T-helper 1 cell treated with Interleukin-12 subunit alpha and Interleukin-12 subunit beta and Interleukin-4 antibody, amounts not matched to agents 30 ng/mL and 1 ng/mL, for 36 hours (primary cell): ENCODE results near the gene GRIP2. TPM values are rescaled to one million over a fixed set of nuclear protein-coding genes. Genes with fewer than 3 reads are reported as not detected.

Experiments
- intact Hi-C: fragments of 100-400 bp; cut with micrococcal nuclease; formaldehyde crosslinking; loops from one replicate; pipeline ENCODE4 v1.15.1; 2024
- total RNA-seq: library from RNA; stranded (reverse); gene quantifications from 2 replicates; pipeline ENCODE4 v1.2.3, GENCODE V29; 2022

Gene GRIP2
- total RNA-seq, 1 donor from 2014 or later: 0.10 TPM

DNA sequence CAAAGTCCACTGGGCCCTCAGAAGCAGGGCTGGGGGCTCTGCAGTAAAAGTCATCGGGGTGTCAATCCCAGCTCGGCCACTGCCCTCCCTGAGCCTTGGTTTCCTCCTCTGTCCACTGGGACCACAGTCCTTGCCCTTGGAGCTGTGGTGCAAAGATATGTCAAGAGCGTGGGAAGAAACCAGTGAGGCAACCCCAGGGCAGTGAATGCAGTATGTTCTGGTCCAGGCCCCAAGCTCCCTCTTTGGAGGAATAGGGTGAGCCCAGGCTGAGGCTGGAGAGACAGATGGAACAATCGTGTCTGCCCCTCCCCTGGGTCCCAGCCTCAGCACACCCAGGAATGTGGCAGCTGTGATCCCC, 779 bp downstream of the GRIP2 start:
- intact Hi-C loops: no loop called here

DNA sequence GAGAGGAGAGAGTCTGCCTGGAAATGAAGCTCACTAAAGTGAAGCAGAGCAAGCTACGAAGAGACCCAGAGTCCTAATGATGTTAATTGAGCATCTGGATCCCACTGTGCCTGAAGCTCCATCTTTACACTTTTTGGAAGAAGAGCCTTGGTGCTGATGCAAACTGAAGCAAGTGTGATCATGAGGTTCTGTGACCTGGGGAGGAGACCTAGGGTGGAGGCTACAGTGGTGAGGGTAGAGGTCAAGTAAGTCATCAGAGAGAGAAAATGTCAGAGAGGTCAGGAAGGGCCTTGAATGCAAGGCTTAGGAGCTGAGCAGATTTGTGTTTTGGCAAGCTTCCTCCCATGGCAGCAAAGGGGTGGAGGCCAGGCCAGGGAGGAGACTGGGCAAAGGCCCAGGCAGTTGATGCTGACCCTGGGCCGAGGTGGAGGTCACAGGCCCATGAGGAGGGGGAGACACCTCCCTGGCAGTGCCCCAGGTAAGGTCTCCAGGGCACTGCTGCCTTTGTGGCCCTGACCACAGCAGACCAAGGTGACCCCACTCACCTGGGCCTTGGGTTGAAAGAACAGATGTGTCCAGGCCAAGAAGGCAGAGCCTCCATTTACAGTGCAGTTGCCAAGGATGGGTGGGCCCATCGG, 1.6 kb downstream of the GRIP2 start:
- intact Hi-C loops: no loop called here

DNA sequence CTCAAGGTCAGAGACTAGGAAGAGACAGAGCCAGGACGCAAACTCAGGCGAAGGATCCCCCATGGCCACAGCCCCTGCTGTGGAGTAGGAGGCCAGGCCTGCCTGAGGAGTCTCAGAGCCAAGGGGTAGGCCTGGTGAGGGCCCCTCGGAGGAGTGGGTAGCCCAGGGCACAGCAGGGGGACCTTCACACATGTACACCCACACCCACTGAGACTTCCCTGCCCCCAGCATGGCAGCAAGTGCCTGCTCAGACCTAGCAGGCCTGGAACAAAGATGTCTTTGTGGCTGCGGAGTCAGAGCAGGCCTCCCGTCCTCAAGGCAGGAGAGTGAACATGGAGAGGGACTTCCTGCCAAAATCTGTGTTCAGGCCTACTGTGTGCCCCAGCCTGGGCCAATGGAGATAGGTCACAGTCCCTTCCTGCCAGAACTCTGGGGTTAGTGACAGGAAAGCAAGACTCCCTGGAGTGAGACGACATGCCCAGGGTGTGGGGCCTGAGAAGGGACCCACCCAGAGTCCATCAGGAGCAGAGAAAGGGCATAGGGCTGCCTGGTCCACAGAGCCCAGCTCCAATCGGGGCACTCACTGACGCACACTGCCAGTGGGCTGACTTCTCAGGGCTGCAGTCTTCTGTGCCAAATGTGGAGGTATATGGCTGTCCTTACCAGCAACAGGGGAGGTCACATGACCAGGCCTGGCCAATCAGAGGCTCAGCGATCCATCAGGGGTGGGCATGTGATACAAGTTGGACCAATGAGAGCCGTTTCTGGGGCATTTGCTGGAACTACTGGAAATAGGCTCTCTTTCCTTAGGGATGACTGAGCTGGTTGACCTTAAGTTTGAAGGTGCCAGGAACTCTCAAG, 2.3 kb downstream of the GRIP2 start:
- intact Hi-C loops: no loop called here

DNA sequence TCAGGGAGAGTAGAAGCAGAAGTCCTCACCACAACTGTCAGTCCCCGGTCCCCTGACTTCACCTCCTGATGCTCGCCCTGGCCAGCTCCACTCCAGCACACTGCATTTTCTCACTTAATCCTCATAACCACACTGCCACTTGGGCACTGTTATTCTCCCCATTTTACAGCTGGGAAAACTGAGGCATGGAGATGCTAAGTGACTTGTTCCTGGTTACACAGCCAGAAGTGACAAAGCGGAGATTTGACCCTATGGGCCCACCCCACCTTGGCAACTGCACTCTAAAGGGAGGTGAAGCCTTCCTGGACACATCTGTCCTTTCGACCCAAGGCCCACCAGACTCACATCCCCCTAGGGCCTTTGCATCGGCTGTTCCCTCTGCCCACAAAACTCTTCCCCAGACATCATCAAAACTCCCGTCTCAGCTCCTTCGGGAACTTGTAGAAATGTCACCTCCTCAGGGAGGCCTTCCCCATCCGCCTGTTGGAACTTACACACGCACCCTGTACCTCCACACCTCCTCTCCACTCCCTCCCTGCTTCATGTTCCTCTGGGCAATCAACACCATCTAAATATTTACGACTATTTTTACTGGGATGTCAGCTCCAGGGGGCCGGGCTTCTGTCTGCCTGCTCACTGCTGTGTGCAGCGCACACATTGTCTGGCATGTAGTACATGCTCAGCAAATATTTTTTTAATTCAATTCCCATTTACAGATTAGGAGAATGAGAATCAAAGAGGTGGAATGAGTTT, 3.1 kb downstream of the GRIP2 start:
- intact Hi-C loops: no loop called here

DNA sequence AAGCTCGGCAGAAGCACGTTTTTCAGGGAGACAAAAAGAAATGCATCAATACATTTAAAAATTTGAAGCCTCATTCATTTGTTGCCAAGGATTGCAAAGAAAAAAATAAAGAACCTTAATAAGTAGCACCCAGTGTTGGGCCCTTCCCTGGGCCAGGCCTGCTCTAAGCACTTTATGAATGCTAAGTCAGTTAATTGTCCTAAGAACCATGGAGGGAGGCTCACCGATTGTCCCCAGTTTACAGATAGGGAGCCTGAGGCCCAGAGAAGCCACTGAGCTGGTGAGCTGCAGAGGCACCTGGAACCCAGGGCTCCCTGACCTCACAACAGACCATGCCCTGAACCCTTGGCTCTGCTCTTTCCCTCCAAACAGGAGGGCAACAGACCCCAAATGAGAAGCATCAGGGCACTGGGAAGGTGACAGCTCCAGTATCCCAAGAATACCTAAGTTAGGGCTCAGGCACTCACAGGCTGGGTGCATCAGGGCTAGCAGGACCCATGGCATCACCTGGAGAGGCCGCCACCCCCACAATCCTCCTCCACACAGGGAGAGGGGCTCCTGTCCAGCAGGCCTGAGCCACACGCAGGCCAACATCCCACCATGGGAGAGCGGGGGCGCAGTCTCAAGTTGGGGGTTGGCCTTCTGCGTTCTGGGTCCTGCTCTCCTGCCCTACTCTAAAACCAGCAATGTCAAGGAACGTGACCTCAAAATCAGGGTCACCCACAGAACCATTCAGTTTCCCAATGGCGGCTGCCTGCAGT, 3.9 kb downstream of the GRIP2 start:
- intact Hi-C loops: no loop called here

DNA sequence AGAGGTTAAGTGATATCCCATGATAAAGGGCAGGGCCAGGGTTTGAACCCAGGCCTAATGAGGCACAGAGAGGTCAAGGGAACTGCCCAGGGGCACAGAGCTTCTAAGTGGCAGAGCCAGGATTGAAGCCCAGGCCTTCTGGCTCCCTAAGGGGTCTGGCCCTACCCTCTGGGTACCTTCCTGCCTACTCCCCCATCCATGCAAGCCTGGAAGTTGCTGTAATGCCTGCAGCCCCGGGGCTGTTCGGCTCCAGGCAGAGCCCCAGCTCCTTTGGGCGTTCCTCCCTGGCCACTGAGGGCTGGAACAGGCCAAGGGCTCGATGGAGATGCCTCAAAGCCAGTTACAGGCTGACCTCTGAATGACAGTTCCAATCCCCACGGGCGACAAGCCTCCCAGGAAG, 4.5 kb downstream of the GRIP2 start:
- intact Hi-C loops: no loop called here

DNA sequence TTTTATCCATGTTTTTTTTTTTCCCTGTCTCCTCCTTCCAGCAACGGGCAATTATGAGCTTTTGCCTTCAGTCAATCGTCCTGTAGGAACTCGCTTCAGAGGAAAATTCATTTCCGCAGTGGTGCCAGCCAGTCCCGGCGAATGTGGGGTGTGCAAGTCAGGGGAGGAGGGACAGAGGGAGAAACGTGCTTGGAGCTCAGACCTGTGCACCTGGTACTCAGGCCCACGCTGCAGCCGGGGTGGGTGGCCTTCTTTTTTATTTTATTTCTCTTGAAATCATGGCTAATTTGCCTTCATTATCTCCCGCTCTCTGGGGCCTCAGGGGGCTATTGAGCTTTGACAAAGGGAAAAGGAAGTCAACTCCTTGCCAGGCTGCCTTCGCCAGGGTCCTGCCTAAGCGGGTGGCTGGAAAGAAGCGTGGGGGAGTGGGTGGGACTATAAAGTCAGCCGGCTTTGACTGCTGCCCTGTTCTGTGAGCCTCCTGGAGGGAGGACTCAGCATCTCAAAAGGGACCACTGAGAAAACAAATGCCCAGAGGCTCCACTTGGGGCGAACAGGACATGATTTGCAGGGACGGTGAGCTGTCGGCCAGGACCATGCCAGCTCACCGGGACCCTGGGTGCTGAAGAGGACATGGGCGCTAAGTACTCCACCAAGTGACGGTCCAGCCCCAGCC, 5.5 kb downstream of the GRIP2 start:
- intact Hi-C loops: no loop called here

DNA sequence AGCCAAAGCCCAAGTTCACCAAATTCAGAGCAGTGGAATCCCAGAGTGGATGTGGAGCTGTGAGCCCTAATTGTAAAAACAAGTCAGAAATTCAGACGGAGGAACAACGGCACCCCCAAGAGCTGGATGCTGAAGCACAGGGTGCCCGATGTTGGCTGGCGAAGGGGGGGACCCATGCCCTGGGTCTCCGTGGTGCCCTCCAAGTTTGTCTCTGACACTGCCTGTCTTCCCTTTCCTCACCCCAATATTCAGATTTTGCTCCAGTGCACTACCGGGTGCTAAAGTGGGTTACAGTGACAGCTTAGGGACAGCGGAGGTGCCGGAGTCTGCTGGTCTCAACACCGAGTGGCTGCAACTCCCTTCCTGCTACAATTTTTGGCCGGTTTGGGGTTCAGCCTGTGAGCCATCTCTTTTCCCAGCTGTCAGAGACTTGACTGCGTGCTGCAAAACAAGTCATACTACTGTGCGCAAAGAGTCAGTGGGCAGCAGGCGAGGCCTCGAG, 6.6 kb downstream of the GRIP2 start:
- intact Hi-C loops: no loop called here

DNA sequence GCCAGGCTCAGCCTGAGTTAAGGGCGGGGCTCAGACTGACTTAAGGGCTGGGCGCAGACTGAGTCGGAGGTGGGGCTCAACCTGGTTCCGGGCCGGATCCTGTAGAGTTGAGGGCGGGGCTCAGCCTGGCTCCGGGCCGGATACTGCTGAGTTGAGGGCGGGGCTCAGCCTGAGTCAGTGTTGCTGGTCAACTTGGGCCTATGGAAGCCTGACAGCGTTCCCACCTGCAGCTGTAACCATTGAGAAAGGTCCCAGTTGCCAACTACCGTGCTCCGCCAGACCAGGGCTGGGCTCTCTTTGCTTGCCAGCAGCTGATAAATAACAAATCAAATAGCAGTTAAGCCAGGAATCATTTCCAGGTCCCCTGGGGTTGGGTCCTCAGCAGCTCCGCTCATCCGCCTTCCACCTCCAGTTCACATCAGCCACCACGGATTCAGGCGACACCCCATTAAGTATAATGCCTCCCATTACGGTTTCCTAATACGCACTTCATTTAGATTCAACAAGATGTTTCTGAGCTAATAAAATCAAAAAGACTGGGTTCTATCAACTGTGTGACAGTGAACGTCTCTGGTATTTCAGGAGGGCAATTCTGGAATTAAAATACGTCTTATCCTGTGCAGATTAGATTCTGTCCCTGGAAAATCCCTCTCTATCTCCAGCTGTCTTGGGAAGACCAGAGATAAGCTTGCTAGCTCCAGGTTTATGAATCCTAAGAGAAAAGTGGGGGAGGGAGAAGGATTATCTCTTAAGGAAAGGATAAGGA, 7.3 kb downstream of the GRIP2 start:
- intact Hi-C loops: no loop called here

DNA sequence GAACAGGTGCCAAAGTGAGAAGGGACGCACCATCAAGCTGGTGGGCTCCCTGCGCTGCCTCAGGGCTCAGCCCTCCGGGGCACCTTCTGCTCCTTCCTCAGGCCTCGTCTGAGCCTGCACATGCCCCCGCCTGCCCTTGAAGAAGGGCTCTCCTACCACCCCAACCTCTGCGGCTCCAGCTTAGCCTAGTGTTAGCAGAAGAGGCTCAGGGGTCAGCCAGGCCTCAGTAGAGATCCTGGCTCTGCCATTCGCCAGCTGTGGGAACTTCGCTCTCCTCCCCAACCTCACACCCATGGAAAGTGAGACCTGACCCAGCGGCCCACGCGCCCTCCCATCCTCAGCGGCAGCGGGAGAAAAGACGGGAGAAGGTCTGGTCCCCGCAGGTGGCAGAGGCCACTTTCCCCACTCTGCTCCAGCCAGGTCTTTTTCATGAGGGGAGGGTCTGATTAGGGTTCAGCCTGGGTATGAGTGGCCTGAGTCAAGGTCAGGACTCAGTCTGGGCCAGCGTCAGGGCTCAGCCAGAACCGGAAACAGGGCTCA, 8.2 kb downstream of the GRIP2 start:
- intact Hi-C loops: no loop called here

DNA sequence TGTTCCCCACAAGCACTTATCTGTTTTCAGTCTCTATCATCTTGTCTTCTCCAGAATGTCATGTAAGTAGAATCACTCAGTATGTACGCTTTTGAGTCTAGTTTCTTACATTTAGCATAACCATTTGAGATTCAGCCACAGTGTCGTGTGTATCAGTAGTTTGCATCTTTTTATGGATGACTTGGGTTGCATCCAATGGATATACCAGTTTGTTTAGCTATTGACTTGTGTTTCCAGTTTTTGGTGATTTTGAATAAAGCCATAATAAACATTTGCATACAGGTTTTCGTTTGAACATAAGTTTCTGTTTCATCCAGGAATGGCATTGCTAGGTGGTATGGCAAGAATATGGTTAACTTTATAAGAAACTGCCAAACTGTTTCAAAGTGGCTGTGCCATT, 12.1 kb downstream of the GRIP2 start:
- intact Hi-C loops: no loop called here

DNA sequence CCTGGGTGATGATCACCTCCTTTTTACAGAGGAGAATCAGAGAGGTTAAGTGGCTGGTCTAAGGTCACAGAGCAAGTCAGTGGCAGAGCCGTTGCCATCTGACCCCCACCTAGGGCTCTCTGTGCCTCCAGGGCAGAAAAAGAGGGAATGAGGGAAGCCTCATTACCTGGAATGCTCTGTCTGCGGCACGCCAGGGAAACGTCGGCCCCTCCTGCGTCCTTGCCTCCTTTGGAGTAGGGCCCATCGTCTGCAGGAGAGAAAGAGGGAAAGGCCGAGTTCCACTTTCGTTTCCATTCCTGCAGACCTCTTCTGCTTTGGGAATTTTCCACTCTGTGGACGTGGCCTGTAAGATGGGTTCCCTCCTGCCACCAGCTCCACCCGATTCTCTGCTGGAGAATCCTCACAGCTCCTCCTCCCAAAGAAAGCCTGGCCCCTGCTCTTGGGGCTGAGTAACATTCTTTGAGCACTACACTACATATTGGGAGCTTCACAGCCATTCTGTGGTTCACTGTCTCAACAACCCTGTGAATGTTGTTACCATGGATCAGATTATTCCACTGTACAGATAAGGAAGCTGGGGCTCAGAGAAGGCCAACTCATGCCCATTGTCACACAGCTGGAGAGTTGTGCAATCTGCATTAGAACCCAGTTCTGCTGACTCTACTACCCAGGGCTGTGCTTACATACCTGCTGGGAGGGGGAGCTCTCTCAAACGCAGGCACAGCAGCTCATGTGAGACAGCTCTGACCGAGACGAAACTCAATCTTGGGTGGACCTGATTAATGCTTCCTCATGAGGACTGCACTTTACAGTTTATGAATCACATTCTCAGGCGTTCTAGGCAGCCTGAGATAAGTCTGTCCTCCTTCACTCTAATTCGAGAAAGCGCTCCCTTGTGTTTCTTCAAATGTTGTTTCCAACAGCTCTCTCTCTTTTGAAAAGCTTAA, 14.2 kb downstream of the GRIP2 start:
- intact Hi-C loops: no loop called here

DNA sequence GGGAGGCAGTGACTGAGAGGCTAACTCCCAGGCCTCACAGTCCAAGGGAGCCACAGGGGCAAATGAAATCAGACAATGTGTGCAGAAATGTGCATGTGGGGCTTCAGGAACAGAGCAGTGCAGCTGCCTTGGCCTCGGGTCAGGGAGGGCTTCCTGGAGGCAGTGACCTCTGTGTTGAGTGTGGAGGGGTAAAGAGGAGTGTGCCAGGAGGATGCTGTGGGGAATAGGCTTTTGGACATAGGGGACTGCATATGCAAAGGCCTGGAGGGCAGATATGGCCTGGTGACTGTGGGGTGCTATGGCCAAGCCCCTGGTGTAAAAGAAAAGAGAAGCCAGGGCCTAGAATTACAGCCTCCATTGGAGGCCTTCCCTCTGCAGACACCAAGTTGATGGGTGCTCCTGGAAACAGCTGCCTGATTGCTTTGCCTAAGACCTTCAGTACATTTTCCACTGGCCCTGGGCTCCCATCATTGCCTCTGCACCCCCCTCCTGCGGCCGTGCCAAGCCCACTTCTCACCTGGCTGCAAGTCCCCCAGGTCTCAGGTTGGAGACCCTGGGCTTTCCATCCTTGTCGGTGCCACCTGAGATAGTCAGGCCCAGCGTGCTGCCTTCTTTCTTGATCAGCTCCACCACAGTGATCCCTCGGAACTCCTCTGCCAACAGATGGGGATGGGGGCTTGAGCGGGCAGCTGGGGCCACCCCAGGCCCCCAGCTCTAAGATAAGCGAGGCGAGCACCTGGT, 15.1 kb downstream of the GRIP2 start:
- intact Hi-C loops: no loop called here

DNA sequence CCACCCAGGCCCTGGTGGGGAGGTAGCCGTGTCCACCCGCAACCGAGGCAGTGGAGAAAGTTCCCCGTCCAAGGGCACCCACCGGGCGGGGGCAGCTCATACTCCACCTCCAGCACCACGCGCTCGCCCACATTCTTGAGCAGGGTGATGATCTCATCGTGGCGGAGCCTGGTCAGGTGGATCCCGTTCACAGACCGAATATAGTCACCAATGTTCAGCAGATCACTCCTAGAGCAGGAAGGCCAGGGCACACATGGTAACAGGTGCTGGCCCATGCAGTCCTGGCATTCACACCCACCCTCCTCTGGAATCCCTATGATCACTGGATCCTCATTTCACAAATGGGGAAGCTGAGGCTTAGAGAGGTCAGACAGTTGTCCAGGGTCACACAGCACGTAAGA, 15.8 kb downstream of the GRIP2 start:
- intact Hi-C loops: no loop called here

DNA sequence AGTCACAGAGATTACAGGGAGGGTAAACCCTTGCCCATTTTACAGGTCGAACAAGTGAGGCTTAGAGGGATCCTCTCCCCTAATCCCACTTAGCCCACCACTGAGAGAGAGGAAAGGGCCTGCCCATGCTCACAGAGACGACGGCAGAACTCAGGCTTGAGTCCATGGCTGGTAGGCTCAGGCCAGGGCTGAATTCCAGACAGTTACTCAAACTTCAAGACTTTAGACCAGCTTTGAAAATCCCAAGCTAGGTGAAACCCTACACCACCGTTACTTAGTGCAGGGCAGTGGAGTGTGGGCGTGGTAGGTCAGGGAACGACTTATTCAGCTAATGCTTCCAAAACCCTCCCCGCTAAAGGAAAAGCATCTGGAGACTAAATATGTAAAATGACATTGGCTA, 16.4 kb downstream of the GRIP2 start:
- intact Hi-C loops: no loop called here

DNA sequence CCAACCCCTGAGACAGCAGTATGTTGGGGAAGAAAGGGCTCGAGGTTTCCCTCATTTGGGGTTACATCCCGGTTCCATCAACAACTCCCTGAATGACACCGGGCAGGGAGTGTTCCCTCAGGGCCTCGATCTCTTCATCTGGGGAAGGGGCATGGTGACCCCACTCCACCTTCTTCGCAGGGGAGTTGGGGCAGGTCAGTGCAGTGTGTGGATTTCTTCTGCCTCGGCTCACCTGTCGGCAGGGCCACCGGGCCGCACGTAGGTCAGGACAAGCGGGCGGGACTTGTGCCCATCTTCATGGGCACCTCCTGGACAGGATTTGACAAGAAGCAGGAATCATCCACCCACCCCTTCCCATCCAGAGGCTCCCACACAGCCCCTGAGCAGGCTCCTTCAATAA, 17.4 kb downstream of the GRIP2 start:
- intact Hi-C loops: no loop called here

DNA sequence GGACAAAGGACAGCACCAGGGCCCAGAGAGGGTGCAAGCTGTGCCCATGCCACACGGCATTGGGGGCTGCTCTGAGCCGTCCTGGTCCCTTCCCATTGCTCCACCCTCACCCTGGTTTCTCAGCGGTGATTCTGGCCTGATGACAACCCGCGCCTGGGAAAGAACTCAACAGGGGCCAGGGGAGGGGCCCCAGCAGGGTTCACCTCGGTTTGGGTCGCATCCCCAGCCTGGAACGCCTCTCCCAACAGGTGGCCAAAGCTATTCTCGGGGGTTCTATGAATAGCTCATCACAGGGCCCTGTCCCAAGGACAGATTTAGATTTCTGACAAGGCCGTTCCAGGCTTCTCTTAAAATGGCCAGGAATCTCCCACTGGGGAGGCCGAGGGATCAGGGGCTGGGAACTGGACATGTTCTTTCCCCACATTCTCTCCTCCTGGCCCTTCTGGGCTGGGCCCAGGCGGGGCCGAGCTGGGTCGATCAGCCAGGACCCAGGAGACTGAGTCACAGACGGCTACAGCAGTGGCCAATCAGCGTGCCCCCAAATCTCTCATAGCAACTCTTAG, 17.9 kb downstream of the GRIP2 start:
- intact Hi-C loops: no loop called here

DNA sequence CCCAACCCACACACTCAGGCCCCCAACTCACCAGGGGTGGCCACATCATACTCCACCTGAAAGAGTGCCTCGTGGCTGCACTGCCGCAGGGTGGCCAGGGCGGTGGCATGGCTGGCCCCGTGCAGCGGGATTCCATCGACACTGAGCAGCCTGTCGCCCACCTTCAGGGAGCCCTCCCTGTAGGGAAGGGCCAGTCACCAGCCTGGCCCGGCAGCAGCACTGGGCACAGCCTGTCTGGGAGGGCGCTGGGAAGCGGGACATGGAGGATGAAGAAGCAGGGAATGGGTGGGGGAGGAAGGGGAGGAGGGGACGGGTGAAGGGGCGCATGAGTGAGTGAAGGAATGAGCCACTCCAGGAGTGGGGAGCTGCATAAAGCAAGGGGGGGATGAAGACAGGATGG, 18.5 kb downstream of the GRIP2 start:
- intact Hi-C loops: no loop called here
